Osteoblast (primary cell): ENCODE data around the gene SRRD. TPM values are rescaled to one million over a fixed set of nuclear protein-coding genes. Genes with fewer than 3 reads are reported as not detected.

Experiments
- DNase-seq: peaks from one replicate; pipeline ENCODE4 v3.0.0; 2011; ENCODE audit warnings: low spot score, mixed read lengths; ENCODE audit not compliant: insufficient read length; ENCODE audit errors: missing footprints
- H2AFZ ChIP-seq: 2 replicates; pipeline ENCODE4 v1.6.0; 2011; ENCODE audit warnings: mild to moderate bottlenecking, low read length
- H3K27ac ChIP-seq: 2 replicates; pipeline ENCODE4 v1.5.1; 2011; ENCODE audit warnings: mild to moderate bottlenecking, low read depth, low read length, moderate library complexity
- H3K27me3 ChIP-seq: 2 replicates; pipeline ENCODE4 v1.6.0; 2012; ENCODE audit warnings: mild to moderate bottlenecking, control low read depth, inconsistent platforms, low read length, moderate library complexity; ENCODE audit not compliant: insufficient read depth
- H3K36me3 ChIP-seq: 2 replicates; pipeline ENCODE4 v1.5.1; 2011; ENCODE audit warnings: mild to moderate bottlenecking, low read length, control low read depth, moderate library complexity; ENCODE audit not compliant: insufficient read depth
- H3K4me1 ChIP-seq: 2 replicates; pipeline ENCODE4 v1.5.1; 2011; ENCODE audit warnings: mild to moderate bottlenecking, low read length, control low read depth, moderate library complexity; ENCODE audit not compliant: insufficient read depth
- H3K4me2 ChIP-seq: 2 replicates; pipeline ENCODE4 v1.6.0; 2011; ENCODE audit warnings: mild to moderate bottlenecking, low read length; ENCODE audit not compliant: insufficient read depth
- H3K4me3 ChIP-seq: fragments of 200-600 bp; sonication (generic); 3 replicates; pipeline ENCODE4 v1.5.1; 2012; ENCODE audit warnings: mild to moderate bottlenecking, low read length, inconsistent platforms; ENCODE audit not compliant: insufficient read depth
- H3K79me2 ChIP-seq: 2 replicates; pipeline ENCODE4 v1.6.0; 2012; ENCODE audit warnings: mild to moderate bottlenecking, low read length, control low read depth, inconsistent platforms; ENCODE audit not compliant: insufficient read depth
- H3K9me3 ChIP-seq: 2 replicates; pipeline ENCODE4 v1.5.1; 2011; ENCODE audit warnings: low read depth, low read length, control low read depth
- H4K20me1 ChIP-seq: 2 replicates; pipeline ENCODE4 v1.6.0; 2012; ENCODE audit warnings: mild to moderate bottlenecking, low read length, control low read depth; ENCODE audit not compliant: insufficient read depth
- total RNA-seq: library from RNA; depleted of rRNA; stranded (reverse); fragments of >200 nt; gene quantifications from 2 replicates; pipeline ENCODE4 v1.2.3, GENCODE V29; 2012
- TF ChIP-seq, protein P1 (sequence below): IDR thresholded peaks from 2 replicates; pipeline ENCODE4 v1.5.1; 2011; ENCODE audit warnings: mild to moderate bottlenecking, low read depth, low read length, moderate library complexity; ENCODE audit errors: extremely low read depth

The SRRD gene
- total RNA-seq, 1 donor = 11.2 TPM

DNA sequence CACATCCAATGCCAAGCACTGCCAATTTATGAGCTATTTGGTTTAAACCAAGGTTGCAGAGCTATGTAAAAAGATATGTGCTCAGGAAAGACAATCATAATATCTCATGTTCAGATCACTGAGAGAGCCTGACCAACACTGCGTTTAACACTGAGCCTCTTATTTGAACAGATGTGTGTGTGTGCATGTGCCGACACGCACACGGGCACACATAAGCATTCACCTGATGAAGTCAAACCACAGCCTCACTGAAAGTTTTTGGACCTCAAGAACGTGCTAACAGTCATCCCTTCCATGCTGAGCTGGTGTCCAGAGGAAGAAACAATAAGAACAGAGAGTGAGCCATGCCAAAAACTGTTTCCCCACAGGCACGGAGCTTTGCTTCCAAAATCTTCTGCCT is 23.5 kb upstream of the SRRD start:
- Histone ChIP-seq H3K9me3 (no peaks in the 10 kb centered on the region), H3K4me2 (no peak overlapping the region), H3K27ac (no peak overlapping the region), H2AFZ (no peak overlapping the region), H3K79me2 (peaks cover 19% of the 10 kb centered on the region), H3K4me1 (peaks cover 8% of the 10 kb centered on the region), H3K4me3 (no peak overlapping the region), H4K20me1 (peaks cover 10% of the 10 kb centered on the region), H3K36me3 (peaks cover 42% of the 10 kb centered on the region), H3K27me3 (no peaks in the 10 kb centered on the region)
- TF ChIP-seq, protein P1, sequence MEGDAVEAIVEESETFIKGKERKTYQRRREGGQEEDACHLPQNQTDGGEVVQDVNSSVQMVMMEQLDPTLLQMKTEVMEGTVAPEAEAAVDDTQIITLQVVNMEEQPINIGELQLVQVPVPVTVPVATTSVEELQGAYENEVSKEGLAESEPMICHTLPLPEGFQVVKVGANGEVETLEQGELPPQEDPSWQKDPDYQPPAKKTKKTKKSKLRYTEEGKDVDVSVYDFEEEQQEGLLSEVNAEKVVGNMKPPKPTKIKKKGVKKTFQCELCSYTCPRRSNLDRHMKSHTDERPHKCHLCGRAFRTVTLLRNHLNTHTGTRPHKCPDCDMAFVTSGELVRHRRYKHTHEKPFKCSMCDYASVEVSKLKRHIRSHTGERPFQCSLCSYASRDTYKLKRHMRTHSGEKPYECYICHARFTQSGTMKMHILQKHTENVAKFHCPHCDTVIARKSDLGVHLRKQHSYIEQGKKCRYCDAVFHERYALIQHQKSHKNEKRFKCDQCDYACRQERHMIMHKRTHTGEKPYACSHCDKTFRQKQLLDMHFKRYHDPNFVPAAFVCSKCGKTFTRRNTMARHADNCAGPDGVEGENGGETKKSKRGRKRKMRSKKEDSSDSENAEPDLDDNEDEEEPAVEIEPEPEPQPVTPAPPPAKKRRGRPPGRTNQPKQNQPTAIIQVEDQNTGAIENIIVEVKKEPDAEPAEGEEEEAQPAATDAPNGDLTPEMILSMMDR = no peak
- DNase-seq = no peak

DNA sequence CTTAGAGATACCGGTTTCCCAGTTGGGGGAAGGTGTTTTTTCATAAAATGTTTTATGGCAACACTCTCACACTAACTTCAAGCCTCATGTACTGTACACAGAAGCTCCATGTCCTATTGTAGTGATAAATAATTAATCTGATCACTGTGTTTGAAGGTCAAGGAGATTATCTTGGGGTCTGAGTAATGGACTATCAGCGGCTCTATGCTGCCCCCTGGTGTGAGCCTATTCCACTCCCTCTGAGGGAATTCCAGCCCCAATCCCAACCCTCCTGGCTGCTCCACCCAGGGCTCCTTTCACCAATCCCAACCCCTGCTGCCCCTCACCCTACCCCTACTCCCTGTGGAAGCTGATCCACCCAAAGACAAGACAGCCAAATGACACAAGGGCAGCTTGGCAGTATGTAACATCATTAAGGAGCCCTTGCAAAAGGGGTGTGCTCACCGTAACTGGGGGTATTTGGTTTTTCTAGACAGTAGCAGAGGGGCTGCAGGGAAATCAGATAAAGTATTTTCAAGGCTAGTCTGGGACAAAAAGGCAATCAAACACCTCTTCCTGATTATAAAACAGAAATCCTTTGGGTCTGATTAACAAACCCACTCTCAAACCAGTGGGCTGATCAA is 22.4 kb upstream of the SRRD start:
- H4K20me1 ChIP-seq = peaks cover 10% of the 10 kb centered on the region
- no peaks in the 10 kb centered on the region for H3K9me3 ChIP-seq
- H3K4me1 ChIP-seq = peaks cover 8% of the 10 kb centered on the region
- no peaks in the 10 kb centered on the region for H3K27me3 ChIP-seq
- DNase-seq = no peak
- H3K4me2 ChIP-seq = no peak overlapping the region
- peaks cover 19% of the 10 kb centered on the region for H3K79me2 ChIP-seq
- TF ChIP-seq, protein P1 = peak; percentile 81
- H3K27ac ChIP-seq = no peak overlapping the region
- H2AFZ ChIP-seq = no peak overlapping the region
- H3K36me3 ChIP-seq = peaks cover 42% of the 10 kb centered on the region
- H3K4me3 ChIP-seq = no peak overlapping the region

DNA sequence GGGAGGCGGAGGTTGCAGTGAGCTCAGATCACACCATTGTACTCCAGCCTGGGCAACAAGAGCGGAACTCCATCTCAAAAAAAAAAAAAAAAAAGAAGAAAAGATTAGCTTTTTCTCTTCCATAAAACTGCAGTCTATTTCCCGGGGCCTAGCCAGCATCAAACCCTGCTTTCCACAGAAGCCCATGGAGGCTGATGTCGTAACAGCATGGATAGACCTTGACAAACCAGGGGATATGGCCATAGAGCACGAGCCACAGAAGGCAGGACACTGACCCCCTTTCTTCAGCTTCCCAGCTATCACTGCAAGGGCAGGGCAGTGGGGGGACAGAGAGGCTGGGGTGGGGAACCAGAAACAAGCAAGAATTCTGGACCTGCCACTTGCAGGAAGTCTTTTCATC is 21.6 kb upstream of the SRRD start:
- no peak overlapping the region for H3K4me2 ChIP-seq
- TF ChIP-seq, protein P1 = no peak
- no peaks in the 10 kb centered on the region for H3K27me3 ChIP-seq
- H2AFZ ChIP-seq = no peak overlapping the region
- H3K4me1 ChIP-seq = peaks cover 8% of the 10 kb centered on the region
- no peak for DNase-seq
- no peaks in the 10 kb centered on the region for H3K9me3 ChIP-seq
- H3K79me2 ChIP-seq = peaks cover 19% of the 10 kb centered on the region
- H3K27ac ChIP-seq = no peak overlapping the region
- H3K4me3 ChIP-seq = no peak overlapping the region
- peaks cover 46% of the 10 kb centered on the region for H3K36me3 ChIP-seq
- peaks cover 10% of the 10 kb centered on the region for H4K20me1 ChIP-seq

DNA sequence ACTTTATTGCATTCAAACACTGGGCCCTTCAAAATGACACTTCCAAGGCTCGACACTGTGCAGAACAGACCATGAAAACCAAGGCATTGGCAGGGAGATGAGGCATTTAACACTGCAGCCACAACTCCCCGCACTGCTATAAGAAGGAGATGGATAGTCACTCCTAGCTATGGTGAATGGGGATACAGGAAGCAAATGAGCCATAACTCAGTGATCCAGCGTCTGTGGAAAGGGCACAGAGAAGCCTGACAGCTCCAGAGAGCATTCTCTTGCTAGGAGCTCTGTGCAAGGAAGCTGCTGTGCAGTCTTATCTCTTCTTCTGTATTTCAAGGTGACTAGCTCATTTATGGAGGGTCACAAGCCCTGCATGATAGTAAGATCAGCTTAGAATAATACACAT is 21.0 kb upstream of the SRRD start:
- H3K36me3 ChIP-seq = peaks cover 48% of the 10 kb centered on the region
- TF ChIP-seq, protein P1 = no peak

More for the DNA sequence above, 21.0 kb upstream of the SRRD start:
- Histone ChIP-seq H4K20me1 (peaks cover 10% of the 10 kb centered on the region), H3K4me2 (no peak overlapping the region), H3K4me3 (no peak overlapping the region), H3K27me3 (no peaks in the 10 kb centered on the region), H3K4me1 (peaks cover 8% of the 10 kb centered on the region), H2AFZ (no peak overlapping the region), H3K9me3 (no peaks in the 10 kb centered on the region), H3K79me2 (peaks cover 19% of the 10 kb centered on the region), H3K27ac (no peak overlapping the region)
- no peak for DNase-seq
